Heart right ventricle (tissue), 16 donors: ENCODE measurements around the gene IPO9. TPM values are rescaled to one million over a fixed set of nuclear protein-coding genes. Genes with fewer than 3 reads are reported as not detected.

Experiments
- ATAC-seq, 8 donors: fragments of 200-7000 bp; cut with Tn5 transposase; one replicate each; pipeline ENCODE4 v1.9.1; 2020; ENCODE audit warnings: mild to moderate bottlenecking in 8 of 8, moderate library complexity in 8 of 8, moderate number of reproducible peaks in 1 of 8
- DNase-seq, 2 donors: peaks; one replicate each; pipeline ENCODE4 v3.0.0-alpha.2; 2020
- H3K27ac ChIP-seq, 10 donors: fragments of 200-600 bp; sonication (generic) in 2 of 10; one replicate each; pipeline versions ENCODE4 v1.5.0 to v1.8.0; 2020 to 2022; ENCODE audit warnings: mild to moderate bottlenecking in 3 of 10
- H3K27me3 ChIP-seq, 7 donors: fragments of 200-600 bp; one replicate each; pipeline ENCODE4 v1.8.0; 2021 to 2022; ENCODE audit warnings: mild to moderate bottlenecking in 2 of 7
- H3K36me3 ChIP-seq, 9 donors: fragments of 200-600 bp; sonication (generic) in 1 of 9; one replicate each; pipeline versions ENCODE4 v1.5.0 to v1.8.0; 2020 to 2022; ENCODE audit warnings: mild to moderate bottlenecking in 2 of 9
- H3K4me1 ChIP-seq, 9 donors: fragments of 200-600 bp; sonication (generic) in 1 of 9; one replicate each; pipeline versions ENCODE4 v1.5.0 to v1.8.0; 2020 to 2022; ENCODE audit warnings: mild to moderate bottlenecking in 4 of 9
- H3K4me3 ChIP-seq, 10 donors: fragments of 200-600 bp; sonication (generic) in 2 of 10; one replicate each; pipeline versions ENCODE4 v1.5.0 to v1.8.0; 2020 to 2022; ENCODE audit warnings: mild to moderate bottlenecking in 7 of 10, moderate library complexity in 2 of 10
- H3K9me3 ChIP-seq, 11 donors: fragments of 200-600 bp in 10 of 11; sonication (generic) in 2 of 11; one replicate each; pipeline versions ENCODE4 v1.5.0 to v1.8.0; 2013 to 2022; ENCODE audit warnings: mild to moderate bottlenecking in 2 of 11, control low read depth in 1 of 11, moderate library complexity in 1 of 11
- WGBS, 2 donors: extraction: QIAGEN DNeasy Blood & Tissue Kit; methylation state at CpG; one replicate each; pipeline ENCODE4 v1.1.7; 2013; ENCODE audit warnings: inconsistent platforms in 1 of 2; 5-methylcytosine and 5-hydroxymethylcytosine counted together
- intact Hi-C, 10 donors: fragments of 100-400 bp; cut with DNase I; formaldehyde crosslinking; loops; one replicate each; pipeline versions ENCODE4 v1.11.1 to v1.14.2; 2022
- polyA plus RNA-seq, 2 donors: library from polyadenylated mRNA; stranded (reverse); fragments of 200-250 nt; gene quantifications; one replicate each; pipeline ENCODE4 v1.2.3, GENCODE V29; 2013
- total RNA-seq, 10 donors: library from RNA; stranded (reverse); fragmentation: NEBNext Ultra II Directional in 3 of 10; extraction: Animal tissue kit (Norgen Biotek cat#: 25700) in 3 of 10; gene quantifications; one replicate each; pipeline versions ENCODE4 v1.2.1 to v1.2.4, GENCODE V29; 2021 to 2023
- TF ChIP-seq, protein P1 (sequence below), 9 donors: fragments of 200-600 bp; sonication (generic) in 2 of 9; IDR thresholded peaks; one replicate each; pipeline versions ENCODE4 v1.5.0 to v1.8.0; 2021 to 2022; ENCODE audit warnings: antibody characterized with exemption in 9 of 9, mild to moderate bottlenecking in 5 of 9, moderate library complexity in 1 of 9
- donor health status: Arrhythmogenic right ventricular cardiomyopathy.
- donor health status: ischemic (EF 13 %, LVEDD 7.1; RV severe dilation, severe dysfunction).
- donor health status: healthy with polysubstance abuse.
- donor health status: DM: no; HTN: yes; CAD: no.
- donor health status: DM: no; HTN: no; CAD: no.
- donor health status: ischemic (EF 25% LVEDD 6.9; RV normal size, moderate dysfunction).
- donor health status: ischemic (EF 25% LVEDD 5.7; RV mildly dilated, moderate dysfunction).
- donor health status: healthy.
- donor health status: DM: yes; HTN: yes; CAD: no.
- donor health status: Ischemic cardiomyopathy.
- donor health status: ischemic (EF 35%, LVEDD 5.7; RV mildly dilated, moderate dysfunction).
- donor health status: nonischemic (EF 11% LVEDD 7.7; RV severe dilation, severe dysfunction).
- donor health status: DM: yes; HTN: yes; CAD: no.
- donor health status: PGD.
- donor health status: ischemic (EF 29% LVEDD 5.4; RV normal size, mild dysfunction).
- donor health status: nonischemic (EF 23%, LVEDD 6.1; RV moderate dilation, normal function).

Gene IPO9
- total and polyA plus RNA-seq, 12 donors = 12.0 to 31.4 (median 26.5) TPM

DNA sequence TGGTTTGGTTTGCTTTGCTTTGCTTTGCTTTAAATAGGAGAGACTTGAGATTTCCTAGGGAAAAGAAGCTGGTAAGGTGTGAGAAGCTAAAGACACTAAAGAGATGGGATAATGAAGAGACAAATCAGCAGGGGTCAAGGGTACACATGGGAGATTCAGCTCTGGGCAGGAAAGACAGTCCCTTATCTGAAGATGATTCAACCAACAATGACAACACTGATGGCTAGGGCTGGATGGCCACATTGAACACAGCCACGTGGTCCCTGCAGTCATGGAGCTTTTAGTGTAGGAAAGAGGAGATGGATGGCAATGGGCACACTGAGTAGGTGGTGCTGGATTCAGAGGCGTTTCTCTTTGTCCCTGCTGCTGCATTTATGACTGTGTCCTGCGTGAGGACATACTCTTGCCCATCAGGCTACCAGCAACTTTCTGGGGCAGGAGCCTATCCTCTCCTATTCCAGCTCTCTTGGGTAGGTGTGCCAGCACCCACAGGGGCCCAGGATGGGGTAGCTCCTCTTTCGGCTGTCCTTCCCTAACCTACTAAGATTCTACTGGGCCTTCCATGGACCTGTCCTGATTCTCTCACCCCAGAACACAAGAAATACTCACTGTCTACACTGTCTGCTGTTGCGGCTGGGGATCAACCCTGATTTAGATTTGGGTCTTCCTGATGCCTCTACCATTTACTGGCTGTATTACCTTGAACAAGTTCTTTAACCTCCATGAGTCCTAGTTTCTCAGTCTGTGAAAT, 58.3 kb downstream of the IPO9 start:
- H3K4me3 ChIP-seq = peak overlapping the region in 1 of 10 donors; percentile 70
- H3K27me3 ChIP-seq = peaks cover 0 to 38% (median 0%) of the 10 kb centered on the region in 7 donors
- no peak for DNase-seq
- peaks cover 0 to 16% (median 0%) of the 10 kb centered on the region in 9 donors for H3K36me3 ChIP-seq
- H3K27ac ChIP-seq = peak overlapping the region in 9 of 10 donors; percentile 64 to 88 (median 85)
- WGBS, 2 donors = 84 to 89% methylated on average over 5 of the region's 5 CpGs
- no peak for ATAC-seq
- intact Hi-C loops = loop anchor here in 2 of 10 donors (10.0 kb wide), 2 partner anchors 172 to 228 kb away; no protein-coding TSS in a partner anchor
- no peaks in the 10 kb centered on the region for H3K9me3 ChIP-seq
- TF ChIP-seq, protein P1, sequence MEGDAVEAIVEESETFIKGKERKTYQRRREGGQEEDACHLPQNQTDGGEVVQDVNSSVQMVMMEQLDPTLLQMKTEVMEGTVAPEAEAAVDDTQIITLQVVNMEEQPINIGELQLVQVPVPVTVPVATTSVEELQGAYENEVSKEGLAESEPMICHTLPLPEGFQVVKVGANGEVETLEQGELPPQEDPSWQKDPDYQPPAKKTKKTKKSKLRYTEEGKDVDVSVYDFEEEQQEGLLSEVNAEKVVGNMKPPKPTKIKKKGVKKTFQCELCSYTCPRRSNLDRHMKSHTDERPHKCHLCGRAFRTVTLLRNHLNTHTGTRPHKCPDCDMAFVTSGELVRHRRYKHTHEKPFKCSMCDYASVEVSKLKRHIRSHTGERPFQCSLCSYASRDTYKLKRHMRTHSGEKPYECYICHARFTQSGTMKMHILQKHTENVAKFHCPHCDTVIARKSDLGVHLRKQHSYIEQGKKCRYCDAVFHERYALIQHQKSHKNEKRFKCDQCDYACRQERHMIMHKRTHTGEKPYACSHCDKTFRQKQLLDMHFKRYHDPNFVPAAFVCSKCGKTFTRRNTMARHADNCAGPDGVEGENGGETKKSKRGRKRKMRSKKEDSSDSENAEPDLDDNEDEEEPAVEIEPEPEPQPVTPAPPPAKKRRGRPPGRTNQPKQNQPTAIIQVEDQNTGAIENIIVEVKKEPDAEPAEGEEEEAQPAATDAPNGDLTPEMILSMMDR (IDR thresholded peaks at IDR 0.05) = no peak
- peaks cover 14 to 81% (median 54%) of the 10 kb centered on the region in 9 donors for H3K4me1 ChIP-seq

DNA sequence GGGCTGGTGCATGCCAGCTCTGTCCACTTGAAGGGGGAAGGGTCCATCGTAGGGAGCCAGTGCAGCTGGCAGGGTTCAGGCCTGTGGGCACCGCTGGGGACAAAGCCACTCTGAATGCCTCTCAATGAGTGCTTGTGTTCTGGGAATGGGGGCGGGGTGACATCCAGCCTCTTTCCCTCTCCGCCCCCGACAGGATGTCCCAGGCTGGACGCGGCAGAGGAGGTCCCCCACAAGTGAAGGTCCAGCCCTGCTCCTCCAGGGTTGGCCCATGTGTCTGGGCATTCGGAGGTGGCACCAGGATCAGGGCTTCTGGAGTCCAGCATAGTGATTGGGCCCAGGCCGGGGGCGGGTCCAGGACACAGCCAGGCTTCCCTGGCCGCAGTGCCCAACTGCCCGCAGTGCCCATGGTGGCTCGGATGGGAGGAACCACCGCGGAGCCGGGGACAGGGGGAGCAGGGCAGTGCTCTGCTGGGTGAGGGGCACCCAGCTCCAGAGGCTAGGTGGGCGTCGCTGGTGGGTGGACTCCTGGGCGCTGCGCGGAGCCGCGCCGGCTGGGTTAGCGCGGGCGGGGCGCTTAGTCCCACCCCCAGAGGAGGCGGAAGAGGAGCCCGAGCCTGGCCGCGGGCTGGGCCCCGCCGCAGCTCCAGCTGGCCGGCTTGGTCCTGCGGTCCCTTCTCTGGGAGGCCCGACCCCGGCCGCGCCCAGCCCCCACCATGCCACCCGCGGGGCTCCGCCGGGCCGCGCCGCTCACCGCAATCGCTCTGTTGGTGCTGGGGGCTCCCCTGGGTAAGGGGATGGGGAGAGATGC, 59.5 kb downstream of the IPO9 start, which contains the start of gene SHISA4:
Gene SHISA4, plus strand, starts transcription at position 617 of the 808 bp plus-strand sequence. Its CDS starts 97 bp downstream, at position 714.
- DNase-seq = peak; percentile 84
- Histone ChIP-seq H3K27ac (peak within 1 kb of the TSS; percentile 8 to 88 (median 83)), H3K9me3 (no peaks in the 10 kb centered on the region), H3K4me1 (peaks cover 14 to 72% (median 49%) of the 10 kb centered on the region in 9 donors), H3K4me3 (peak within 1 kb of the TSS; percentile 51 to 91 (median 78)), H3K27me3 (peaks cover 0 to 38% (median 0%) of the 10 kb centered on the region in 7 donors), H3K36me3 (peaks cover 0 to 24% (median 0%) of the 10 kb centered on the region in 9 donors)
- TF ChIP-seq, protein P1 (IDR thresholded peaks at IDR 0.05) = no peak
- intact Hi-C loops = loop anchor here in 2 of 10 donors (10.0 kb wide), 2 partner anchors 174 to 226 kb away; no protein-coding TSS in a partner anchor
- 2 to 3% methylated on average over 36 to 48 of the region's 49 CpGs for WGBS, 2 donors
- peak; percentile 77 to 88 (median 83) for ATAC-seq

DNA sequence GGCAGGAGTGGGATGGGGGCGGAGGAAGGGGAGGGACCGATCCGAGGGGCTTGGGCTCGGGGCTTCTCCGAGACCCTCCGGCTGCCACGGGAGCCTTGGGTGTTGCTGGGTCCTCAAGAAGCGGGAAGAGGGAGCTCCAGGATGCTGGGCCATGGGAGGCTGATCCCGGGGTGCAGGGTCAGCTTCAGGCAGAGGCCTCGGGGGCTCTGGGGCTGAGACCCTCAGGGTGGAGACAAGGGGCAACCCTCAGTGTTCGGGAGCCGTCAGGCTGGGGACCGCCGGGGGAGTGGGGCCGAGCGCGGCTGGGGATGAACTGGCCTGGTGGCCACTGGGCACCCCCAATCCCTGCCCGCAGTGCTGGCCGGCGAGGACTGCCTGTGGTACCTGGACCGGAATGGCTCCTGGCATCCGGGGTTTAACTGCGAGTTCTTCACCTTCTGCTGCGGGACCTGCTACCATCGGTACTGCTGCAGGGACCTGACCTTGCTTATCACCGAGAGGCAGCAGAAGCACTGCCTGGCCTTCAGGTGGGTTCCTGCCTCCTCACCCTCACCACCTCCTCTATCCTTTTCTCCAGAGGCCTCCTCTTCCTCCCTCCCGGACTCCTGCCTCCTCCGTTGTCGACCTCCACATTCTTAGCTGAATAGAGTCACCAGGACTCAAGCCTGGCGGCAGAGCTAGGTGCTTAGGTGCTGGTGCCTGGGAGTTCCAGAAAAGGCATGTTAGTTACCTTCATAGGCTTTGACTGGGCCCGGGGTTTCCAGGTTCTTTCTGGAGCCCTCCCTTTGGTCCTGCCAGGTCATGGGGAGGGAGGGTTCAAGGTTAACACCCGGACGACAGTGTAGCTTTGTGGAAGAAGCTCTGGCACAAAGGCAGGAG, 60.4 kb downstream of the IPO9 start:
- ATAC-seq (peak in 2 of 8 donors; percentile 0), DNase-seq (no peak)
- intact Hi-C loops = loop anchor here in 2 of 10 donors (10.0 kb wide), 2 partner anchors 175 to 225 kb away; no protein-coding TSS in a partner anchor
- Histone ChIP-seq H3K4me1 (peaks cover 14 to 65% (median 41%) of the 10 kb centered on the region in 9 donors), H3K27me3 (peaks cover 0 to 38% (median 0%) of the 10 kb centered on the region in 7 donors), H3K4me3 (peak overlapping the region; percentile 51 to 91 (median 78)), H3K27ac (peak overlapping the region; percentile 8 to 88 (median 83)), H3K36me3 (peaks cover 0 to 26% (median 0%) of the 10 kb centered on the region in 9 donors), H3K9me3 (no peaks in the 10 kb centered on the region)
- TF ChIP-seq, protein P1 (IDR thresholded peaks at IDR 0.05) = no peak
- 26 to 32% methylated on average over 31 to 33 of the region's 33 CpGs for WGBS, 2 donors
